OCI-LY1 (cell line): ENCODE data around the gene UBR4.

Experiments used
- H2AFZ ChIP-seq: fragments of 200-600 bp; sonication (generic), shearing (Covaris generic); 2 replicates; pipeline ENCODE4 v1.6.0; 2014; ENCODE audit warnings: antibody characterized with exemption, mild to moderate bottlenecking, low read length
- H3F3A ChIP-seq: fragments of 200-600 bp; sonication (generic), shearing (Covaris generic); 2 replicates; pipeline ENCODE4 v1.6.0; 2014; ENCODE audit warnings: mild to moderate bottlenecking, antibody characterized with exemption, low read length, moderate library complexity; ENCODE audit not compliant: insufficient read depth
- H3K27ac ChIP-seq: fragments of 200-600 bp; sonication (generic); 2 replicates; pipeline ENCODE4 v1.5.1; 2014; ENCODE audit warnings: low read length, mixed run types, mild to moderate bottlenecking, low read depth; ENCODE audit not compliant: poor library complexity, severe bottlenecking
- H3K27me3 ChIP-seq: fragments of 200-600 bp; sonication (generic); 2 replicates; pipeline ENCODE4 v1.6.0; 2014; ENCODE audit warnings: antibody characterized with exemption, mild to moderate bottlenecking, low read length, moderate library complexity; ENCODE audit not compliant: insufficient read depth
- H3K36me3 ChIP-seq: fragments of 200-600 bp; sonication (generic); 2 replicates; pipeline ENCODE4 v1.6.1; 2014; ENCODE audit warnings: mild to moderate bottlenecking, antibody characterized with exemption, low read length, moderate library complexity, mixed read lengths; ENCODE audit not compliant: insufficient read depth
- H3K4me1 ChIP-seq: fragments of 200-600 bp; sonication (generic); 2 replicates; pipeline ENCODE4 v1.5.1; 2014; ENCODE audit warnings: mild to moderate bottlenecking, low read length, moderate library complexity; ENCODE audit not compliant: insufficient read depth, severe bottlenecking
- H3K4me2 ChIP-seq: fragments of 200-600 bp; sonication (generic), shearing (Covaris generic); 2 replicates; pipeline ENCODE4 v1.6.1; 2014; ENCODE audit warnings: low read length
- H3K4me3 ChIP-seq: fragments of 200-600 bp; sonication (generic); 2 replicates; pipeline ENCODE4 v1.5.1; 2014; ENCODE audit warnings: low read length, low read depth, mild to moderate bottlenecking, mixed read lengths; ENCODE audit not compliant: poor library complexity, severe bottlenecking
- H3K79me2 ChIP-seq: fragments of 200-600 bp; shearing (Covaris generic); 2 replicates; pipeline ENCODE4 v1.6.1; 2016; ENCODE audit warnings: mixed run types, low read length, mixed read lengths; ENCODE audit not compliant: insufficient read depth
- H3K9ac ChIP-seq: fragments of 200-600 bp; sonication (generic), shearing (Covaris generic); 2 replicates; pipeline ENCODE4 v1.6.1; 2014; ENCODE audit warnings: mild to moderate bottlenecking, low read length, mixed read lengths
- H3K9me2 ChIP-seq: fragments of 200-600 bp; sonication (generic), shearing (Covaris generic); 2 replicates; pipeline ENCODE4 v1.6.1; 2014; ENCODE audit warnings: low read depth, mild to moderate bottlenecking, low read length, mixed read lengths
- H3K9me3 ChIP-seq: fragments of 200-600 bp; shearing (Covaris generic); 2 replicates; pipeline ENCODE4 v1.6.1; 2014; ENCODE audit warnings: low read length, mixed read lengths
- H4K20me1 ChIP-seq: fragments of 200-600 bp; sonication (generic), shearing (Covaris generic); 2 replicates; pipeline ENCODE4 v1.6.0; 2016; ENCODE audit warnings: mild to moderate bottlenecking, low read length; ENCODE audit not compliant: insufficient read depth
- EZH2 ChIP-seq: fragments of 200-600 bp; sonication (generic), shearing (Covaris generic); IDR thresholded peaks from 2 replicates; pipeline ENCODE4 v1.8.0; 2017; ENCODE audit warnings: borderline replicate concordance, mixed run types, mild to moderate bottlenecking, antibody characterized with exemption, low read length, moderate library complexity, mixed read lengths
- TF ChIP-seq, protein P1 (sequence below): fragments of 200-600 bp; sonication (generic), shearing (Covaris generic); IDR thresholded peaks from 2 replicates; pipeline ENCODE4 v1.5.1; 2017; ENCODE audit warnings: mild to moderate bottlenecking, antibody characterized with exemption, low read length, moderate library complexity, mixed read lengths

Gene UBR4

GRCh38 chr1:19202396-19202795 is 7.7 kb downstream of the UBR4 start:
- Histone ChIP-seq H3K9me3 (no peaks in the 10 kb centered on the region), H3K27me3 (no peaks in the 10 kb centered on the region), H3K4me3 (no peak overlapping the region), H3K9ac (no peak overlapping the region), H3K36me3 (peaks cover 51% of the 10 kb centered on the region), H3K79me2 (peaks cover 65% of the 10 kb centered on the region), H2AFZ (no peak overlapping the region), H3K4me2 (no peak overlapping the region), H3K4me1 (peaks cover 4% of the 10 kb centered on the region), H3F3A (no peaks in the 10 kb centered on the region), H3K9me2 (no peaks in the 10 kb centered on the region), H4K20me1 (no peaks in the 10 kb centered on the region), H3K27ac (no peak overlapping the region)
- TF ChIP-seq, protein P1, sequence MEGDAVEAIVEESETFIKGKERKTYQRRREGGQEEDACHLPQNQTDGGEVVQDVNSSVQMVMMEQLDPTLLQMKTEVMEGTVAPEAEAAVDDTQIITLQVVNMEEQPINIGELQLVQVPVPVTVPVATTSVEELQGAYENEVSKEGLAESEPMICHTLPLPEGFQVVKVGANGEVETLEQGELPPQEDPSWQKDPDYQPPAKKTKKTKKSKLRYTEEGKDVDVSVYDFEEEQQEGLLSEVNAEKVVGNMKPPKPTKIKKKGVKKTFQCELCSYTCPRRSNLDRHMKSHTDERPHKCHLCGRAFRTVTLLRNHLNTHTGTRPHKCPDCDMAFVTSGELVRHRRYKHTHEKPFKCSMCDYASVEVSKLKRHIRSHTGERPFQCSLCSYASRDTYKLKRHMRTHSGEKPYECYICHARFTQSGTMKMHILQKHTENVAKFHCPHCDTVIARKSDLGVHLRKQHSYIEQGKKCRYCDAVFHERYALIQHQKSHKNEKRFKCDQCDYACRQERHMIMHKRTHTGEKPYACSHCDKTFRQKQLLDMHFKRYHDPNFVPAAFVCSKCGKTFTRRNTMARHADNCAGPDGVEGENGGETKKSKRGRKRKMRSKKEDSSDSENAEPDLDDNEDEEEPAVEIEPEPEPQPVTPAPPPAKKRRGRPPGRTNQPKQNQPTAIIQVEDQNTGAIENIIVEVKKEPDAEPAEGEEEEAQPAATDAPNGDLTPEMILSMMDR: no peak
- TF ChIP-seq EZH2: no peak

- peaks cover 42% of the 10 kb centered on the region for H3K79me2 ChIP-seq
- H3K4me3 ChIP-seq: no peak overlapping the region
- peaks cover 3% of the 10 kb centered on the region for H3K4me1 ChIP-seq
- no peak overlapping the region for H3K9ac ChIP-seq
- peaks cover 73% of the 10 kb centered on the region for H3K36me3 ChIP-seq
- H3K4me2 ChIP-seq: no peak overlapping the region
- H4K20me1 ChIP-seq: no peaks in the 10 kb centered on the region
- no peaks in the 10 kb centered on the region for H3F3A ChIP-seq
- no peak overlapping the region for H2AFZ ChIP-seq
- no peaks in the 10 kb centered on the region for H3K9me2 ChIP-seq
- no peak overlapping the region for H3K27ac ChIP-seq
- no peak for TF ChIP-seq EZH2
- TF ChIP-seq, protein P1: no peak
- H3K9me3 ChIP-seq: no peaks in the 10 kb centered on the region
- no peaks in the 10 kb centered on the region for H3K27me3 ChIP-seq
Observed at GRCh38 chr1:19199969-19200604, 10.0 kb downstream of the UBR4 start.

DNA sequence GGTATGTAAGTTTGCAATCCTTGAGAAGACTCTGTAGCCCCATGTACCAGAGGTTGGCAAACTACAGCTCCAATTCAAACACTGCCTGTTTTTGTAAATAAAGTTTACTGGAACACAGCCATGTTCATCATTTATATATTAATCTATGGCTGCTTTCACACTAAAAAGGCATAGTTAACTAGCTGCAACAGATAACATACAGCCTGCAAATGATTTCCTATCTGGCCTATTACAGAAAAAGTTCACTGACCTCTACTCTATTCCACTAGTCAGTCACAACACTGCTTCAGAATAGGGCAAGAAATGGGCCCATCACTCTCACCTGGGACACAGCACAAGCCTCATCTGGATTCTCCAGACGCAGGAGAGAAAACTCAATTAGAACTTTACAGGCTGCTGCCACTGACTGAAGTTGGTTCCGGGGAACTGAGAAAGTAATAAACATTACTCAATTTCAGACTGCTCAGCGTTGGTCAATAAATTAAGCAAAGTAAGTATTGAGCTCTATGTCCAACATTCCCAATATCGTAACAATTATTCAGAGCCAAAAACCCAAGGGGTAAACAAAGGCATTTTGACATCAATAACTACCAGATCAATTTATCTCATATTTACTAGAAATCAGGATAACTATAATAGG is 10.6 kb downstream of the UBR4 start:
- Histone ChIP-seq H3K4me2 (no peak overlapping the region), H3F3A (no peaks in the 10 kb centered on the region)

More for the DNA sequence above, 10.6 kb downstream of the UBR4 start:
- Histone ChIP-seq H3K9ac (no peak overlapping the region), H3K27me3 (no peaks in the 10 kb centered on the region), H3K4me1 (no peaks in the 10 kb centered on the region), H3K79me2 (peaks cover 35% of the 10 kb centered on the region), H3K4me3 (no peak overlapping the region), H4K20me1 (no peaks in the 10 kb centered on the region), H2AFZ (no peak overlapping the region), H3K9me2 (no peaks in the 10 kb centered on the region), H3K36me3 (peaks cover 67% of the 10 kb centered on the region), H3K27ac (no peak overlapping the region), H3K9me3 (no peaks in the 10 kb centered on the region)
- TF ChIP-seq EZH2: no peak
- TF ChIP-seq, protein P1: no peak
